H9 (cell line): Measurements from ENCODE around the gene ALG12. TPM values are rescaled to one million over a fixed set of nuclear protein-coding genes. Genes with fewer than 3 reads are reported as not detected.
A peak's percentile ranks its signal among the peaks of the same experiment; 100 is the strongest.

Source experiments
- DNase-seq: peaks from one replicate; pipeline ENCODE4 v3.0.0-alpha.2; 2017
- H2AFZ ChIP-seq: one replicate; pipeline ENCODE4 v1.6.1; 2013; ENCODE audit warnings: mild to moderate bottlenecking, low read length, control low read depth, moderate library complexity
- H2AK5ac ChIP-seq: 2 replicates; pipeline ENCODE4 v1.6.1; 2013; ENCODE audit warnings: low read length, control low read depth, mixed read lengths; ENCODE audit not compliant: insufficient read length
- H2BK120ac ChIP-seq: one replicate; pipeline ENCODE4 v1.6.1; 2013; ENCODE audit warnings: low read depth, mild to moderate bottlenecking, low read length, control low read depth, inconsistent platforms; ENCODE audit not compliant: poor library complexity, severe bottlenecking
- H2BK12ac ChIP-seq: 2 replicates; pipeline ENCODE4 v1.6.1; 2013; ENCODE audit warnings: low read length, control low read depth, mixed read lengths, low read depth; ENCODE audit not compliant: insufficient read length
- H2BK15ac ChIP-seq: 2 replicates; pipeline ENCODE4 v1.6.1; 2013; ENCODE audit warnings: low read depth, low read length, control low read depth
- H2BK20ac ChIP-seq: one replicate; pipeline ENCODE4 v1.6.1; 2013; ENCODE audit warnings: low read depth, mild to moderate bottlenecking, low read length, control low read depth, inconsistent platforms; ENCODE audit not compliant: poor library complexity, severe bottlenecking
- H2BK5ac ChIP-seq: 2 replicates; pipeline ENCODE4 v1.6.1; 2013; ENCODE audit warnings: low read length, control low read depth, mixed read lengths; ENCODE audit not compliant: insufficient read length
- H3K14ac ChIP-seq: 2 replicates; pipeline ENCODE4 v1.6.1; 2013; ENCODE audit warnings: low read length, control low read depth; ENCODE audit not compliant: insufficient read depth
- H3K18ac ChIP-seq: 2 replicates; pipeline ENCODE4 v1.6.1; 2013; ENCODE audit warnings: low read depth, mild to moderate bottlenecking, mixed read lengths, low read length, control low read depth; ENCODE audit not compliant: insufficient read length
- H3K23ac ChIP-seq: 2 replicates; pipeline ENCODE4 v1.6.1; 2013; ENCODE audit warnings: low read length, control low read depth, mixed read lengths, low read depth; ENCODE audit not compliant: insufficient read length
- H3K23me2 ChIP-seq: 2 replicates; pipeline ENCODE4 v1.6.1; 2013; ENCODE audit warnings: low read depth, mild to moderate bottlenecking, mixed read lengths, low read length, control low read depth; ENCODE audit not compliant: insufficient read length, poor library complexity, severe bottlenecking
- H3K27ac ChIP-seq: 2 replicates; pipeline ENCODE4 v1.5.1; 2013; ENCODE audit warnings: low read length, control low read depth, mixed read lengths, low read depth; ENCODE audit not compliant: insufficient read length
- H3K27me3 ChIP-seq: 2 replicates; pipeline ENCODE4 v1.6.1; 2013; ENCODE audit warnings: low read length, control low read depth, inconsistent platforms; ENCODE audit not compliant: insufficient read depth
- H3K4ac ChIP-seq: 2 replicates; pipeline ENCODE4 v1.6.1; 2013; ENCODE audit warnings: low read depth, mild to moderate bottlenecking, control low read depth, inconsistent platforms, low read length, moderate library complexity
- H3K4me1 ChIP-seq: 2 replicates; pipeline ENCODE4 v1.6.1; 2013; ENCODE audit warnings: low read length, control low read depth, inconsistent platforms; ENCODE audit not compliant: insufficient read depth
- H3K4me2 ChIP-seq: 2 replicates; pipeline ENCODE4 v1.6.1; 2013; ENCODE audit warnings: low read length, control low read depth, mixed read lengths; ENCODE audit not compliant: insufficient read length, insufficient read depth
- H3K56ac ChIP-seq: 2 replicates; pipeline ENCODE4 v1.6.1; 2013; ENCODE audit warnings: low read depth, mild to moderate bottlenecking, mixed read lengths, low read length, control low read depth; ENCODE audit not compliant: insufficient read length
- H3K79me1 ChIP-seq: 2 replicates; pipeline ENCODE4 v1.6.1; 2013; ENCODE audit warnings: low read depth, mild to moderate bottlenecking, moderate library complexity, low read length, control low read depth, inconsistent platforms; ENCODE audit not compliant: insufficient read depth, poor library complexity, severe bottlenecking
- H3K79me2 ChIP-seq: 2 replicates; pipeline ENCODE4 v1.6.1; 2013; ENCODE audit warnings: low read length, control low read depth, inconsistent platforms; ENCODE audit not compliant: insufficient read depth
- H3K9ac ChIP-seq: 2 replicates; pipeline ENCODE4 v1.6.1; 2013; ENCODE audit warnings: low read length, control low read depth, mixed read lengths; ENCODE audit not compliant: insufficient read length; ENCODE audit errors: extremely low read depth
- H3K9me3 ChIP-seq: one replicate; pipeline ENCODE4 v1.6.1; 2013; ENCODE audit warnings: low read depth, low read length, inconsistent platforms; ENCODE audit not compliant: control insufficient read depth
- H3T11ph ChIP-seq: one replicate; pipeline ENCODE4 v1.6.1; 2013; ENCODE audit warnings: mild to moderate bottlenecking, low read length, control low read depth, inconsistent platforms
- H4K20me1 ChIP-seq: one replicate; pipeline ENCODE4 v1.6.1; 2013; ENCODE audit not compliant: control insufficient read depth, insufficient read length, insufficient read depth
- H4K5ac ChIP-seq: 2 replicates; pipeline ENCODE4 v1.6.1; 2013; ENCODE audit warnings: low read depth, mild to moderate bottlenecking, mixed read lengths, low read length, control low read depth; ENCODE audit not compliant: insufficient read length
- H4K8ac ChIP-seq: replicated peaks from 2 replicates; pipeline ENCODE4 v1.6.1; 2013; ENCODE audit warnings: low read length, control low read depth, mixed read lengths, low read depth; ENCODE audit not compliant: insufficient read length
- H4K91ac ChIP-seq: 2 replicates; pipeline ENCODE4 v1.6.1; 2013; ENCODE audit warnings: low read depth, mild to moderate bottlenecking, moderate library complexity, mixed read lengths, low read length, control low read depth; ENCODE audit not compliant: insufficient read length
- H3K27ac Mint-ChIP-seq, 3 experiments: 2 replicates in 2 of 3; 3 replicates in 1 of 3; pipeline ENCODE4 v1.8.0; 2020 to 2021; ENCODE audit warnings: mixed read lengths in 3 of 3, mild to moderate bottlenecking in 1 of 3, moderate library complexity in 1 of 3
- H3K27me3 Mint-ChIP-seq: 2 replicates; pipeline ENCODE4 v1.8.0; 2021; ENCODE audit warnings: low read depth, mild to moderate bottlenecking, moderate library complexity, mixed read lengths
- H3K36me3 Mint-ChIP-seq, 3 experiments: 2 replicates in 2 of 3; 3 replicates in 1 of 3; pipeline ENCODE4 v1.8.0; 2020 to 2021; ENCODE audit warnings: low read depth in 3 of 3, mixed read lengths in 3 of 3; ENCODE audit not compliant: insufficient read depth in 1 of 3
- H3K4me1 Mint-ChIP-seq, 2 experiments: 2 replicates each; pipeline ENCODE4 v1.8.0; 2020; ENCODE audit warnings: mixed read lengths in 2 of 2
- H3K4me3 Mint-ChIP-seq, 2 experiments: 2 replicates in 1 of 2; 3 replicates in 1 of 2; pipeline ENCODE4 v1.8.0; 2020 to 2021; ENCODE audit warnings: mild to moderate bottlenecking in 2 of 2, mixed read lengths in 2 of 2, moderate library complexity in 1 of 2
- H3K9me3 Mint-ChIP-seq, 2 experiments: 2 replicates in 1 of 2; 3 replicates in 1 of 2; pipeline ENCODE4 v1.8.0; 2020; ENCODE audit warnings: mild to moderate bottlenecking in 2 of 2, mixed read lengths in 2 of 2, moderate library complexity in 1 of 2
- WGBS: extraction: QIAGEN DNeasy Blood & Tissue Kit; methylation state at CpG from one replicate; pipeline ENCODE4 v1.1.7; 2013; ENCODE audit warnings: missing lambda C conversion rate, low lambda C conversion rate, mixed read lengths; ENCODE audit not compliant: insufficient read length; ENCODE audit errors: extremely low coverage; 5-methylcytosine and 5-hydroxymethylcytosine counted together
- total RNA-seq: library from RNA; stranded (reverse); gene quantifications from 2 replicates; pipeline ENCODE4 v1.2.1, GENCODE V29; 2021
- TF ChIP-seq, protein P1 (sequence below): fragments of 200-600 bp; sonication (generic); conservative IDR thresholded peaks from 3 replicates; pipeline ENCODE4 v1.8.0; 2021; ENCODE audit warnings: antibody characterized with exemption, mild to moderate bottlenecking

ALG12 gene
- total RNA-seq, 1 experiment from 2014 or later: 19.2 TPM

DNA sequence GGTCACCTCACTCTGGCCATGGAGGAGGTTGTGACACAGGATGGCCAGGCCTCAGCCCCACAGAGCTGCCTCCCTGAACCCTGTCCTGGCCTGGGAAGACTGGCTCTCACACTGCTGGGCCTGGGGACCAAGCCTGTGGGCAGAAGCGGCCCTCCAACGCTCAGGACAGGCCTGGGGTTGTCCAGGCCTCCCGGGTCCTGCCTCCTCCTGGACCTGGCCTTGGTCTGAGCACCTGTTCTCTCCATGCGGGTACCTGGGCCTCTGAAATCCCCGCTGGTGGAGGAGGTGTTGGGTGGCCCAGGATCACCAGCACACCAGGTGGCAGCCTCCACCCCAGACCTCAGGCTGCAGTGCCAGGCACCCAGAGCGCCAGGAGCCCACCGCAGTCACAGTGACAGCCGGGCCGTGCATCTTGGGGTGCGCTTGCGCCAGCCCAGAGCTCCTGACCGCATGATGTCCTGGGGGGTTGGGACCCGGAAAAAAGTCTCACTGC is 26.2 kb upstream of the ALG12 start:
- H3K23me2 ChIP-seq: no peaks in the 10 kb centered on the region
- DNase-seq: no peak
- no peak overlapping the region for H2AK5ac ChIP-seq
- WGBS: no CpG with 5 or more reads among the region's 13 CpGs
- no peaks in the 10 kb centered on the region for H3K9me3 ChIP-seq
- no peak overlapping the region for H2BK120ac ChIP-seq
- no peak overlapping the region for H2BK5ac ChIP-seq
- Mint-ChIP-seq H3K27me3 (no peaks in the 10 kb centered on the region), H3K36me3 (no peaks in the 10 kb centered on the region), H3K4me1 (peaks cover 13 to 21% of the 10 kb centered on the region in 2 experiments), H3K9me3 (no peaks in the 10 kb centered on the region; a peak in 2 of 5 replicates), H3K4me3 (no peak overlapping the region), H3K27ac (no peak overlapping the region)
- H4K20me1 ChIP-seq: no peaks in the 10 kb centered on the region
- TF ChIP-seq, protein P1, sequence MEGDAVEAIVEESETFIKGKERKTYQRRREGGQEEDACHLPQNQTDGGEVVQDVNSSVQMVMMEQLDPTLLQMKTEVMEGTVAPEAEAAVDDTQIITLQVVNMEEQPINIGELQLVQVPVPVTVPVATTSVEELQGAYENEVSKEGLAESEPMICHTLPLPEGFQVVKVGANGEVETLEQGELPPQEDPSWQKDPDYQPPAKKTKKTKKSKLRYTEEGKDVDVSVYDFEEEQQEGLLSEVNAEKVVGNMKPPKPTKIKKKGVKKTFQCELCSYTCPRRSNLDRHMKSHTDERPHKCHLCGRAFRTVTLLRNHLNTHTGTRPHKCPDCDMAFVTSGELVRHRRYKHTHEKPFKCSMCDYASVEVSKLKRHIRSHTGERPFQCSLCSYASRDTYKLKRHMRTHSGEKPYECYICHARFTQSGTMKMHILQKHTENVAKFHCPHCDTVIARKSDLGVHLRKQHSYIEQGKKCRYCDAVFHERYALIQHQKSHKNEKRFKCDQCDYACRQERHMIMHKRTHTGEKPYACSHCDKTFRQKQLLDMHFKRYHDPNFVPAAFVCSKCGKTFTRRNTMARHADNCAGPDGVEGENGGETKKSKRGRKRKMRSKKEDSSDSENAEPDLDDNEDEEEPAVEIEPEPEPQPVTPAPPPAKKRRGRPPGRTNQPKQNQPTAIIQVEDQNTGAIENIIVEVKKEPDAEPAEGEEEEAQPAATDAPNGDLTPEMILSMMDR: no peak
- H3K14ac ChIP-seq: 0 out of 2 replicates have a peak overlapping the region, but pooled peaks have one; percentile 37
- no peak overlapping the region for H2AFZ ChIP-seq
- no peak overlapping the region for H2BK20ac ChIP-seq
- no peaks in the 10 kb centered on the region for H3K79me2 ChIP-seq
- H3K79me1 ChIP-seq: no peaks in the 10 kb centered on the region
- H3K27me3 ChIP-seq: no peaks in the 10 kb centered on the region
- H3T11ph ChIP-seq: no peak overlapping the region
- H3K9ac ChIP-seq: no peak overlapping the region
- H2BK15ac ChIP-seq: no peak overlapping the region
- H3K56ac ChIP-seq: no peak overlapping the region
- no peak overlapping the region for H3K27ac ChIP-seq
- H4K8ac ChIP-seq: no peak overlapping the region
- no peak overlapping the region for H3K18ac ChIP-seq
- H3K4me2 ChIP-seq: no peak overlapping the region
- H3K4ac ChIP-seq: no peak overlapping the region
- no peak overlapping the region for H4K91ac ChIP-seq
- H2BK12ac ChIP-seq: no peak overlapping the region
- H3K23ac ChIP-seq: no peak overlapping the region
- H3K4me1 ChIP-seq: no peaks in the 10 kb centered on the region
- H4K5ac ChIP-seq: no peak overlapping the region
